Fibroblast of lung (primary cell): ENCODE results near the gene MMP11. TPM values are rescaled to one million over a fixed set of nuclear protein-coding genes. Genes with fewer than 3 reads are reported as not detected.

ENCODE experiments used
- DNase-seq, 2 donors: peaks; one replicate each; pipeline versions ENCODE4 v3.0.0 to v3.0.0-alpha.2; 2010; ENCODE audit warnings: low read depth in 2 of 2
- H2AFZ ChIP-seq: 2 replicates; pipeline ENCODE4 v1.5.1; 2012; ENCODE audit warnings: low read length, control low read depth, inconsistent platforms
- H3K27ac ChIP-seq: 2 replicates; pipeline ENCODE4 v1.5.1; 2011; ENCODE audit warnings: low read length, control low read depth; ENCODE audit not compliant: insufficient read depth
- H3K27me3 ChIP-seq: 2 replicates; pipeline ENCODE4 v1.5.1; 2011; ENCODE audit warnings: mild to moderate bottlenecking, low read length; ENCODE audit not compliant: control insufficient read depth, insufficient read depth
- H3K36me3 ChIP-seq: 2 replicates; pipeline ENCODE4 v1.5.1; 2011; ENCODE audit warnings: low read length; ENCODE audit not compliant: control insufficient read depth, insufficient read depth
- H3K4me1 ChIP-seq: 2 replicates; pipeline ENCODE4 v1.5.1; 2011; ENCODE audit warnings: low read length; ENCODE audit not compliant: control insufficient read depth, insufficient read depth; ENCODE audit errors: extremely low read depth
- H3K4me2 ChIP-seq: 2 replicates; pipeline ENCODE4 v1.5.1; 2011; ENCODE audit warnings: low read length, control low read depth; ENCODE audit not compliant: insufficient read depth; ENCODE audit errors: extremely low read depth
- H3K4me3 ChIP-seq, 4 experiments: fragments of 200-600 bp in 1 of 4; sonication (generic) in 1 of 4; replicated peaks in 1 of 4; 2 replicates each; pipeline ENCODE4 v1.5.1; 2011 to 2016; ENCODE audit warnings: low read length in 4 of 4, low read depth in 3 of 4, mild to moderate bottlenecking in 3 of 4, control low read depth in 2 of 4, inconsistent platforms in 1 of 4, mixed read lengths in 1 of 4; ENCODE audit not compliant: insufficient read depth in 1 of 4; ENCODE audit errors: control extremely low read depth in 1 of 4
- H3K79me2 ChIP-seq: 2 replicates; pipeline ENCODE4 v1.5.1; 2012; ENCODE audit warnings: mild to moderate bottlenecking, low read length, inconsistent platforms; ENCODE audit not compliant: control insufficient read depth, insufficient read depth
- H3K9ac ChIP-seq: 2 replicates; pipeline ENCODE4 v1.5.1; 2011; ENCODE audit warnings: mild to moderate bottlenecking, low read length, control low read depth; ENCODE audit not compliant: insufficient read depth
- H3K9me3 ChIP-seq: 2 replicates; pipeline ENCODE4 v1.5.1; 2012; ENCODE audit warnings: low read depth, low read length; ENCODE audit not compliant: control insufficient read depth, insufficient read depth
- H4K20me1 ChIP-seq: 2 replicates; pipeline ENCODE4 v1.5.1; 2011; ENCODE audit warnings: low read length; ENCODE audit not compliant: control insufficient read depth, insufficient read depth; ENCODE audit errors: extremely low read depth
- CTCF ChIP-seq, 2 donors: IDR thresholded peaks in 1 of 2; conservative IDR thresholded peaks in 1 of 2; 1 replicate in 1 of 2; 2 replicates in 1 of 2; pipeline ENCODE4 v1.5.1; 2011 to 2012; ENCODE audit warnings: low read length in 2 of 2, control low read depth in 1 of 2, inconsistent platforms in 1 of 2, low read depth in 1 of 2, mild to moderate bottlenecking in 1 of 2
- EZH2 ChIP-seq: IDR thresholded peaks from 2 replicates; pipeline ENCODE4 v1.5.1; 2012; ENCODE audit warnings: low read length, control low read depth, mild to moderate bottlenecking; ENCODE audit errors: missing control alignments
- polyA plus RNA-seq, 2 donors: library from polyadenylated mRNA; depleted of rRNA in 1 of 2; stranded (reverse) in 1 of 2; unstranded in 1 of 2; fragments of >200 nt; gene quantifications; 2 replicates each; pipeline ENCODE4 v1.2.1, GENCODE V29; 2011 to 2012; ENCODE audit warnings: missing spikeins in 1 of 2
- total RNA-seq: library from RNA; depleted of rRNA; stranded (reverse); fragments of >200 nt; gene quantifications from 2 replicates; pipeline ENCODE4 v1.2.1, GENCODE V29; 2014

The MMP11 gene
- total and polyA plus RNA-seq, 2 donors (not counting 1 experiment from before 2014, with no cell fraction given): 4.5 to 8.8 TPM

- no peak overlapping the region for H3K4me3 ChIP-seq
- H3K27me3 ChIP-seq: no peaks in the 10 kb centered on the region
- TF ChIP-seq EZH2 (no peak), CTCF (conservative IDR thresholded peaks at IDR 0.05 in 1 of 2, IDR thresholded peaks at IDR 0.05 in 1 of 2; ENCODE audit: low read depth in 1 of 2, low read length in 2 of 2) (no peak)
- H4K20me1 ChIP-seq: no peaks in the 10 kb centered on the region
- H3K9ac ChIP-seq: no peak overlapping the region
- H2AFZ ChIP-seq: no peak overlapping the region
- H3K36me3 ChIP-seq: no peaks in the 10 kb centered on the region
- no peak overlapping the region for H3K27ac ChIP-seq
- no peak for DNase-seq
- H3K4me1 ChIP-seq: peaks cover 10% of the 10 kb centered on the region
- no peaks in the 10 kb centered on the region for H3K79me2 ChIP-seq
- H3K4me2 ChIP-seq: no peak overlapping the region
- no peaks in the 10 kb centered on the region for H3K9me3 ChIP-seq
Measured at GRCh38 chr22:23777776-23778576, 5.3 kb downstream of the MMP11 start.

DNA sequence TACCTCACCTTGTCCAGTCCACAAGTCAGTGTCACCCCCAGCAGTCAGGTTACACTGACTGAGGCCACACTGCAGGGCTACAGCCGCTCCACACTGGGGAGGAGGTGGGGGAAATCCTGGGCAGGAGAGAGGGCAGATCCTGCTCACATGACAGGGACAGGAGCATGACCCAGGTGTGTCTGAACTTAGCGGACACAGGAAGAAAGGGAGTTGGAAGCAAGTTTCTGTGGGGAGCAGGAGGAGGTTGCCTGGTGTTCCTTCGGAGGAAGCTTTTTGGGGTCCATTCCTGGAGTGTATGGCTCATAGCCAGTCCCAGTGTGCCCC is 5.9 kb downstream of the MMP11 start:
- Histone ChIP-seq H3K27me3 (no peaks in the 10 kb centered on the region), H3K9me3 (no peaks in the 10 kb centered on the region), H3K27ac (no peak overlapping the region), H4K20me1 (no peaks in the 10 kb centered on the region), H2AFZ (no peak overlapping the region), H3K4me2 (no peak overlapping the region), H3K36me3 (no peaks in the 10 kb centered on the region), H3K79me2 (no peaks in the 10 kb centered on the region), H3K9ac (no peak overlapping the region), H3K4me1 (peaks cover 10% of the 10 kb centered on the region), H3K4me3 (no peak overlapping the region)
- DNase-seq: no peak
- TF ChIP-seq EZH2: no peak
- TF ChIP-seq CTCF (conservative IDR thresholded peaks at IDR 0.05 in 1 of 2, IDR thresholded peaks at IDR 0.05 in 1 of 2; ENCODE audit: low read depth in 1 of 2, low read length in 2 of 2): no peak

- Histone ChIP-seq H3K36me3 (no peaks in the 10 kb centered on the region), H4K20me1 (no peaks in the 10 kb centered on the region), H3K9me3 (no peaks in the 10 kb centered on the region), H3K9ac (no peak overlapping the region), H3K4me2 (no peak overlapping the region), H3K4me3 (no peak overlapping the region), H3K27ac (no peak overlapping the region), H3K79me2 (no peaks in the 10 kb centered on the region), H2AFZ (no peak overlapping the region), H3K4me1 (peaks cover 10% of the 10 kb centered on the region), H3K27me3 (no peaks in the 10 kb centered on the region)
- TF ChIP-seq EZH2 (no peak), CTCF (conservative IDR thresholded peaks at IDR 0.05 in 1 of 2, IDR thresholded peaks at IDR 0.05 in 1 of 2; ENCODE audit: low read depth in 1 of 2, low read length in 2 of 2) (no peak)
- no peak for DNase-seq
Measured at GRCh38 chr22:23779083-23779482, 6.4 kb downstream of the MMP11 start.
